ENCODE data around the gene CASP10.

The CASP10 gene

DNA sequence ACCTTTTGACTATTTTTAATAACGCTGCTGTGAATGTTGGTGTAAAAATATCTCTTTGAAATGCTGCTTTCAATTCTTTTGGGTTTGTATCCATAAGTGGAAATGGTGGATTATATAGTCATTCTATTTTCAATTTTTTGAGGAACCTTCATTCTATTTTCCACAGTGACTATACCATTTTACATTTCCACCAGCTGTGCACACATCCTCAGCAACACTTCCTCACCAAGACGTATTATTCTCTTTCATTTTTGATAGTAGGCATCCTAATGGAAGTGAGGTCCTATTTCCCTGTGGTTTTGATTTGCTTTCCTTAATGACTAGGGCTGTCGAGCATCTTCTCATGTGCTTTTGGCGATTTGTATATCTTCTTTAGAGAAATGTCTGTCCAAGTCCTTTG lies 14.8 kb downstream of the CASP10 start:
- no peak for DNase-seq (ENCODE audit: low read depth)

- no peak for DNase-seq (ENCODE audit: low read depth)
Observed at GRCh38 chr2:201199847-201200246, 16.9 kb downstream of the CASP10 start.

DNA sequence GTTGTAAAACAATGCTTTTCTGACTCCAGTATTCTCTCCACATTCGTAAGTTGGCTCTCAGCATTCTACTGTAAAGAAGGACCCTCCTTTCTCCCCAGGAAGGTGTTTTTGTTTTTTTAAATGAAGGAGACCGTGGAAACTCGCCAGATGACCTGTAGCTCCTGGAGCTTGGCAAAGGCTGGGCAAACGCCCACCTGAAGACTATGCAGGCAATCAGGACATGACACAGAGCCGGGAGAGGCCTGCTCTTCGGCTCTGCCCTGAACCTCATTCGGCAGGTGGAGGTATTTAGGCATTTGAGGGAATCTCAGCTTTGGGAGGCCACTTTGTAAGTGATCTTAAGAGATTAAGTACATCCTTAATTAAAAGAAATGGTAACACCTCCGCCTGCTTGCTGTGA lies 17.4 kb downstream of the CASP10 start:
- DNase-seq (ENCODE audit: low read depth), result no peak

- DNase-seq (ENCODE audit: low read depth), result no peak
Observed at GRCh38 chr2:201201371-201201770, 18.4 kb downstream of the CASP10 start.

GRCh38 chr2:201203916-201204654 lies 21.1 kb downstream of the CASP10 start:
- DNase-seq (ENCODE audit: low read depth), result no peak

DNA sequence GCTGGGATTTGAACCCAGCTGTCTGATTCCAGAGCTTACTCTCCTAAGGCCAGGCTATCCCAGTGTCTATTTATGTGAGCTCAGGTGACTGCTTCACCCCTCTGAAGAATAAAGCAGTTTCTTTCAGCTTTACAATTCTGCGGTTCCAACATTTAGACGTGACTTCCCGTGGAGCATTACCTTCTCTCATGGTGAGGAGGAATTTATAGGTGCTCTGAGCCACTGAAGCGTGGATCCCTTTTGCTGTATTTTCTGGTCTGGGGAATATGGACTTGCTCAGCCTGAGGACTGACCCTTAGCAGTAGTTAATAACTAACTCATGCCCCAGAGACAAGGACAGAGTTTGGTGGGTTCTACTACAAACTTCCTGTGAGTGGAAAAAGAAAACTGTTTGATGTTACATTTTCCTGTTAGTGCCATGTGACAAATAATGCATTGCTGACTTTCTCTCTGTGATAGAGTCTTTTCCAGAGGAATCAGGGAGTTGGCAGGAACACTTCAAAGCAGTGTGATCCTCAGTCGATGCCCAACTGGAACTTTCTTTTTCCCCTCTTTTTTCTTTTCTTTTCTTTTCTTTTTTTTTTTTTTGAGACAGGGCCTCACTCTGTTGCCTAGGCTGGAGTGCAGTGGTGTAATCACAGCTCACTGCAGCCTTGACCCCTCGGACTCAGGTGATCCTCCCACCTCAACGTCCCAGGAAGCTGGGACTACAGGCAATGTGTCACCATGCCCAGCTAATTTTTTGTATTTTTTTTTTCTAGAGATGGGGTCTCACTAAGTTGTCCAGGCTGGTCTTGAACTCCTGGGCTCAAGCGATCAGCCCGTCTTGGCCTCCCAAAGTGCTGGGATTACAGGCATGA lies 21.9 kb downstream of the CASP10 start:
- DNase-seq (ENCODE audit: low read depth), result no peak

- DNase-seq (ENCODE audit: low read depth), result no peak
Observed at GRCh38 chr2:201205515-201205849, 22.5 kb downstream of the CASP10 start.

DNA sequence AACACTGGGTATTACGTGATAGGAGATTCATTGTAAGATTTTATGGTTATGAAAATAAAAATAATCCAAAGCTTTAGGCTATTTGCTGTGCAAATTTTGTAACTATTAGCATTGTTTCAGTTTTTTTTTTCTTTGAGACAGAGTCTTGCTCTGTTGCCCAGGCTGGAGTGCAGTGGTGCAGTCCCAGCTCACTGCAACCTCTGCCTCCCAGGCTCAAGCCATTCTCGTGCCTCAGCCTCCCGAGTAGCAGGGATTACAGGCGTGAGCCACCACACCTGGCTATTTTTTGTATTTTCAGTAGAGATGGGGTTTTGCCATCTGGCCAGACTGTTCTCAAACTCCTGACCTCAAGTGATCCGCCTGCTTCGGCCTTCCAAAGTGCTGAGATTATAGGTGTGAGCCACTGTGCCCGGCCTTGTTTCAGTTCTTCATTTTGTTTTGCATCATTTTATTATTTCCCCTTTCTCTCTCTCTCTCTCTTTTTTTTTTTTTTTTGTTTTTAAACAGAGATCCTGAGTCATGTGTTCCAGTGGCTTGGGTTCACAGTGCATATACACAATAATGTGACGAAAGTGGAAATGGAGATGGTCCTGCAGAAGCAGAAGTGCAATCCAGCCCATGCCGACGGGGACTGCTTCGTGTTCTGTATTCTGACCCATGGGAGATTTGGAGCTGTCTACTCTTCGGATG lies 25.8 kb downstream of the CASP10 start:
- DNase-seq (ENCODE audit: low read depth), result no peak

- DNase-seq (ENCODE audit: low read depth), result no peak
Observed at GRCh38 chr2:201215963-201216362, 33.0 kb downstream of the CASP10 start.

DNA sequence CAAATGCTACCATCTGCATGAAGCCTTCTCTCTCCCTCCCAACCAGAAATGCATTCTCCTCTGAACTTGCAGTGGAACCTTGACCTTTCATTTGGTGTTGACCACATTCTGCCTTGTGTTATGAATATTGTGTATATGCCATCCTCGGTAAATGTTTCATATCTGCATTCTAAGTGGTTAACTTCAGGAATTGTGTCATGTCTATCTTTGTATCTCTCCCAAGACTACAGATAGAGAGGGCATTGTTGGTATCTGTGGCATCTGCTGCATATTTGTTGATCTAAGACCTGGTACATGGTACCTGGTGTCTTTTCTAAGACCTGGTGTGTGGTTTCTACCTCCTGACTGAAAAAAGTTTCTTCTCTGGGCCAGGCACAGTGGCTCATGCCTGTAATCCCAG lies 34.0 kb downstream of the CASP10 start:
- DNase-seq (ENCODE audit: low read depth), result no peak

DNA sequence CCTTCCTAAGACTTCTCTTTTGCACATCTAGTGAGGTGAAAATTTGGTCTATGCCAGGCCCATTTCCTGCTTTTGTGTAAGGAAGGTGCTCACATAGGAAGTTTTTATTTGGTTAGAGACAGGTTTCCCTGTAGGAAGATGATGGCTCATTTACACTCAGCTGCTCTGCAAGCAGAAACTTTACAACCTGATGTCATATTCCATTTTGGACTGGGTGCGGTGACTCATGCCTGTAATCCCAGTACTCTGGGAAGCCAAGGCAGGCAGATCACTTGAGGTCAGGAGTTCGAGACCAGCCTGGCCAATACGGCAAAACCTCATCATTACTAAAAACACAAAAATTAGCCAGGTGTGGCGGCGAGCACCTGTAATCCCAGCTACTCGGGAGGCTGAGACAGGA lies 35.8 kb downstream of the CASP10 start:
- no peak for DNase-seq (ENCODE audit: low read depth)

DNA sequence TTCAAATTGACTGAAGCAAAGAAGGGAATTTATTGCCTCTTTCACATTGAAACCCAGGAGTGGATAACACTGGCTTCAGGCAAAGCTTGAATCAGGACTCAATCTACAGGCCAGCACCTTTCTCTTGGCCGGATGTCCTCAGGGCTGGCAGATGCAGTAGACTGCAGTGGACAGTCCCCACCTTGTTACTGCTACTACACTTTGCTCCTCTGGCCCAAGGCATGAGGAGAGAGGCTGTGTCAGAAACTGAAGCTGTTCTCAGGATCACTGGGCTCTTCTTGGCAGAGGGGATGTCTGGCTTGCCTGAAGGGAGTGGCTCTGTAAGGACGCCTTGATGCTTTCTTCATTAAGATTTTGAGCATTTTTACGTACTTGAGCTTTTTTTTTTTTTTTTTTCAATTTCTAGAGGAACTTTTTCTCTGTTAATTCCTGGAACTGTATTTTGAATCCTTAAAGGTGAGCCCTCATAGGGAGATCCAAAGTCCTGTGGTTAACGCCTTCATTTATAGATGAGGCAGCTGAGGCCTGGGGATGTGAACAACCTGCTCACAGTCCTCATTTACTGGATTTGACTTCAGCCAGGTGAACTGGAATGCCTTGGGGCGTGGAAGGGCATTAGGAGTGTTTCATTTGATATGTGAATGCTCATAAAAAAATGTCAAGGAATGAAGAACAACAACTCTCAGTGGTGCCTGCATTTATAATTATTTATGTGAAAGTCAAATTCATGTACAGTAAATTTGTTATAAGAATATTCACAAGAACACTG lies 36.6 kb downstream of the CASP10 start:
- no peak for DNase-seq (ENCODE audit: low read depth)

DNA sequence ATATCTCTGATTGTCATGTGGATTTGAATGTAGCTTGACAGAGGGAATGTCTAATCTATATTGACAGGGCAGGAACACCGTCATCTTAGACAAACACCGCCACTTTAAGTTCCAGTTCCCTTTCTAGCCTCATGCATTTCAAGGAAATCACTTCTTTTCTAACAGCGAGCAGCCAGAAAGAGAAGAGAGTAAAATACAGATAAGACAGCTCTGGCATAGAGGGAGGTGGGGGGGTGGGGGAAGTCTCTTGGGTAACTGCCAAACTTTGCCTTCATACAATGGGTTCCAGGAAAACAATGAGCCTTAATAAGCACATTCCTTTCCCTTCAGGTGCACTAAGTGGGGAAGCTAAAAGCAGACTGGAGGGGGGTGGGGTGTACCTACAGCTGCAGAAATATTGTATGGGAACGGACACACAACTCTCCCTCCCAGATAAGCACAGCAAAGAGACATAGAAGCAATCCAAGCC lies 37.2 kb downstream of the CASP10 start:
- no peak for DNase-seq (ENCODE audit: low read depth)

- no peak for DNase-seq (ENCODE audit: low read depth)
Observed at GRCh38 chr2:201223089-201224073, 40.4 kb downstream of the CASP10 start.

DNA sequence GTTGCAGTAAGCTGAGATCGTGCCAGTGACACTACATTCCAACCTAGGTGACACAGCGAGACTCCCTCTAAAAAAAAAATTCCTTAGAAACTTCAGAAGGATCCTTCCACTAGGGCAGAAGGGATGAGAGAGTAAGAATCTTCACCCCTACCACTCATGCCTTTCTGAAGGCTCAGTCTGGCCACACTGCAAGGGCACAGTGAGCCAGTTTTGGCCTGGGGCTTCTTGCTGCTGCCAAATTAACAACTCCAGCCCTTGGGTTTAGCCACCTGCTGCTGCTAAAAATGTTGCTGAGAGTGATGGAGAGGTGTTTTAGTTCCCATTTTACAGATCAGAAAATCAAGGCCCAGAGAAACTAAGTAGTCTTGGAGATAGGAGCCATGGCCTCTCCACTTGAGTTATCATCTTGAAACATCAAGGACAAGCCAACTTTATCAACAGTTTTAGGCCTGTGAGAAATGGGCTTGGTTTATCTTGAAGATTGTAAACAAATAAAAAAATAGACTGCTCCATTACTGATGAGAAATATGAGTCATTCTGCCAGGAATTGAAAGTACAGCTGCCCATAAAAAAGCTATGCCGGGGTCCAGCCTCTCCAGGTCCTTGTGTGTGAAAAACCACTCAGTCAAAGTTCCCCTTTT lies 45.5 kb downstream of the CASP10 start:
- DNase-seq (ENCODE audit: low read depth), result no peak

GRCh38 chr2:201228912-201229290 lies 46.0 kb downstream of the CASP10 start:
- no peak for DNase-seq (ENCODE audit: low read depth)

- peak; percentile 85 for DNase-seq (ENCODE audit: low read depth)
Observed at GRCh38 chr2:201231781-201232466, 49.0 kb downstream of the CASP10 start.

GRCh38 chr2:201232467-201232815 lies 49.5 kb downstream of the CASP10 start:
- DNase-seq (ENCODE audit: low read depth), result no peak

DNA sequence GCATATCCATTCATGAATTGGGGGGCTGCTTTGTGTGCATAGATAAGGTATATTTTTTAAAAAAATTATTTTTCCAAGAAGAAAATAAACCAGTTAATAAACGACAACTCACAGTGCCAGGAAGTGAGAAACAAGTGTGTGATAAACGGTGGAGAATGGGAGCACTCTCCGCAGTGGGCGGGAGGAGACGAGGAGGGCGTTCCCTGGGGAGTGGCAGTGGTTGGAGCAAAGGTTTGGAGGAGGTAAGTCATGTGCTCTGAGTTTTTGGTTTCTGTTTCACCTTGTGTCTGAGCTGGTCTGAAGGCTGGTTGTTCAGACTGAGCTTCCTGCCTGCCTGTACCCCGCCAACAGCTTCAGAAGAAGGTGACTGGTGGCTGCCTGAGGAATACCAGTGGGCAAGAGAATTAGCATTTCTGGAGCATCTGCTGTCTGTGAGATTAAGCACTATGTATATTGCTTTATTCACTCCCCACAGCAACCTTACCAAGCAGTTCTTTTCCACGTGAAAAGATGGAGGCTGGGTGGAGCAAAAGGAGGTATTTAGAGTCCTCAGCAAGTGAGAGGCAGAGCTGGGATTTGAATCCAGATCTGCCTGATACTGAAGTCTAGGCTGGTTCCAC lies 50.4 kb downstream of the CASP10 start:
- peak; percentile 82 for DNase-seq (ENCODE audit: low read depth)

All from activated T-cell treated with anti-CD3 and anti-CD28 coated beads for 48 hours (primary cell).